AG09309 (cell line): ENCODE measurements around the gene GTF2A1.

Source experiments
- DNase-seq: peaks from one replicate; pipeline ENCODE4 v3.0.0-alpha.2; 2010; ENCODE audit warnings: low read depth
- H3K4me3 ChIP-seq: 2 replicates; pipeline ENCODE4 v1.5.1; 2011; ENCODE audit warnings: mild to moderate bottlenecking, low read depth, low read length, moderate library complexity; ENCODE audit not compliant: control insufficient read depth
- CTCF ChIP-seq: IDR thresholded peaks from 2 replicates; pipeline ENCODE4 v1.5.1; 2011; ENCODE audit warnings: mild to moderate bottlenecking, low read depth, low read length, inconsistent platforms; ENCODE audit not compliant: insufficient read depth, control insufficient read depth; ENCODE audit errors: missing control alignments

GTF2A1 gene

GRCh38 chr14:81205639-81206038, 15.1 kb downstream of the GTF2A1 start:
- no peak for DNase-seq
- TF ChIP-seq CTCF, result no peak
- no peak overlapping the region for H3K4me3 ChIP-seq

- H3K4me3 ChIP-seq, result no peak overlapping the region
- DNase-seq, result no peak
- TF ChIP-seq CTCF, result no peak
Measured at GRCh38 chr14:81200054-81200453, 20.7 kb downstream of the GTF2A1 start.

- no peak for DNase-seq
- TF ChIP-seq CTCF, result no peak
- no peak overlapping the region for H3K4me3 ChIP-seq
Measured at GRCh38 chr14:81199084-81199483, 21.7 kb downstream of the GTF2A1 start.

- TF ChIP-seq CTCF, result no peak
- H3K4me3 ChIP-seq, result no peak overlapping the region
- no peak for DNase-seq
Measured at GRCh38 chr14:81198651-81199050, 22.1 kb downstream of the GTF2A1 start.

GRCh38 chr14:81193924-81194633, 26.7 kb downstream of the GTF2A1 start:
- H3K4me3 ChIP-seq, result no peak overlapping the region
- no peak for TF ChIP-seq CTCF

GRCh38 chr14:81192594-81192993, 28.2 kb downstream of the GTF2A1 start:
- TF ChIP-seq CTCF, result no peak
- DNase-seq, result no peak
- no peak overlapping the region for H3K4me3 ChIP-seq

More at GRCh38 chr14:81193924-81194633, 26.7 kb downstream of the GTF2A1 start:
- DNase-seq, result no peak
